H9 (cell line): Measurements from ENCODE around the gene MYMX. TPM values are rescaled to one million over a fixed set of nuclear protein-coding genes. Genes with fewer than 3 reads are reported as not detected.

Experiments used
- DNase-seq: peaks from one replicate; pipeline ENCODE4 v3.0.0-alpha.2; 2017
- H2AFZ ChIP-seq: one replicate; pipeline ENCODE4 v1.6.1; 2013; ENCODE audit warnings: mild to moderate bottlenecking, low read length, control low read depth, moderate library complexity
- H2AK5ac ChIP-seq: 2 replicates; pipeline ENCODE4 v1.6.1; 2013; ENCODE audit warnings: low read length, control low read depth, mixed read lengths; ENCODE audit not compliant: insufficient read length
- H2BK120ac ChIP-seq: one replicate; pipeline ENCODE4 v1.6.1; 2013; ENCODE audit warnings: low read depth, mild to moderate bottlenecking, low read length, control low read depth, inconsistent platforms; ENCODE audit not compliant: poor library complexity, severe bottlenecking
- H2BK12ac ChIP-seq: 2 replicates; pipeline ENCODE4 v1.6.1; 2013; ENCODE audit warnings: low read length, control low read depth, mixed read lengths, low read depth; ENCODE audit not compliant: insufficient read length
- H2BK15ac ChIP-seq: 2 replicates; pipeline ENCODE4 v1.6.1; 2013; ENCODE audit warnings: low read depth, low read length, control low read depth
- H2BK20ac ChIP-seq: one replicate; pipeline ENCODE4 v1.6.1; 2013; ENCODE audit warnings: low read depth, mild to moderate bottlenecking, low read length, control low read depth, inconsistent platforms; ENCODE audit not compliant: poor library complexity, severe bottlenecking
- H2BK5ac ChIP-seq: 2 replicates; pipeline ENCODE4 v1.6.1; 2013; ENCODE audit warnings: low read length, control low read depth, mixed read lengths; ENCODE audit not compliant: insufficient read length
- H3K14ac ChIP-seq: 2 replicates; pipeline ENCODE4 v1.6.1; 2013; ENCODE audit warnings: low read length, control low read depth; ENCODE audit not compliant: insufficient read depth
- H3K18ac ChIP-seq: 2 replicates; pipeline ENCODE4 v1.6.1; 2013; ENCODE audit warnings: low read depth, mild to moderate bottlenecking, mixed read lengths, low read length, control low read depth; ENCODE audit not compliant: insufficient read length
- H3K23ac ChIP-seq: 2 replicates; pipeline ENCODE4 v1.6.1; 2013; ENCODE audit warnings: low read length, control low read depth, mixed read lengths, low read depth; ENCODE audit not compliant: insufficient read length
- H3K23me2 ChIP-seq: 2 replicates; pipeline ENCODE4 v1.6.1; 2013; ENCODE audit warnings: low read depth, mild to moderate bottlenecking, mixed read lengths, low read length, control low read depth; ENCODE audit not compliant: insufficient read length, poor library complexity, severe bottlenecking
- H3K27ac ChIP-seq: 2 replicates; pipeline ENCODE4 v1.5.1; 2013; ENCODE audit warnings: low read length, control low read depth, mixed read lengths, low read depth; ENCODE audit not compliant: insufficient read length
- H3K27me3 ChIP-seq: 2 replicates; pipeline ENCODE4 v1.6.1; 2013; ENCODE audit warnings: low read length, control low read depth, inconsistent platforms; ENCODE audit not compliant: insufficient read depth
- H3K4ac ChIP-seq: 2 replicates; pipeline ENCODE4 v1.6.1; 2013; ENCODE audit warnings: low read depth, mild to moderate bottlenecking, control low read depth, inconsistent platforms, low read length, moderate library complexity
- H3K4me1 ChIP-seq: 2 replicates; pipeline ENCODE4 v1.6.1; 2013; ENCODE audit warnings: low read length, control low read depth, inconsistent platforms; ENCODE audit not compliant: insufficient read depth
- H3K4me2 ChIP-seq: 2 replicates; pipeline ENCODE4 v1.6.1; 2013; ENCODE audit warnings: low read length, control low read depth, mixed read lengths; ENCODE audit not compliant: insufficient read length, insufficient read depth
- H3K56ac ChIP-seq: 2 replicates; pipeline ENCODE4 v1.6.1; 2013; ENCODE audit warnings: low read depth, mild to moderate bottlenecking, mixed read lengths, low read length, control low read depth; ENCODE audit not compliant: insufficient read length
- H3K79me1 ChIP-seq: 2 replicates; pipeline ENCODE4 v1.6.1; 2013; ENCODE audit warnings: low read depth, mild to moderate bottlenecking, moderate library complexity, low read length, control low read depth, inconsistent platforms; ENCODE audit not compliant: insufficient read depth, poor library complexity, severe bottlenecking
- H3K79me2 ChIP-seq: 2 replicates; pipeline ENCODE4 v1.6.1; 2013; ENCODE audit warnings: low read length, control low read depth, inconsistent platforms; ENCODE audit not compliant: insufficient read depth
- H3K9ac ChIP-seq: 2 replicates; pipeline ENCODE4 v1.6.1; 2013; ENCODE audit warnings: low read length, control low read depth, mixed read lengths; ENCODE audit not compliant: insufficient read length; ENCODE audit errors: extremely low read depth
- H3K9me3 ChIP-seq: one replicate; pipeline ENCODE4 v1.6.1; 2013; ENCODE audit warnings: low read depth, low read length, inconsistent platforms; ENCODE audit not compliant: control insufficient read depth
- H3T11ph ChIP-seq: one replicate; pipeline ENCODE4 v1.6.1; 2013; ENCODE audit warnings: mild to moderate bottlenecking, low read length, control low read depth, inconsistent platforms
- H4K20me1 ChIP-seq: one replicate; pipeline ENCODE4 v1.6.1; 2013; ENCODE audit not compliant: control insufficient read depth, insufficient read length, insufficient read depth
- H4K5ac ChIP-seq: 2 replicates; pipeline ENCODE4 v1.6.1; 2013; ENCODE audit warnings: low read depth, mild to moderate bottlenecking, mixed read lengths, low read length, control low read depth; ENCODE audit not compliant: insufficient read length
- H4K8ac ChIP-seq: replicated peaks from 2 replicates; pipeline ENCODE4 v1.6.1; 2013; ENCODE audit warnings: low read length, control low read depth, mixed read lengths, low read depth; ENCODE audit not compliant: insufficient read length
- H4K91ac ChIP-seq: 2 replicates; pipeline ENCODE4 v1.6.1; 2013; ENCODE audit warnings: low read depth, mild to moderate bottlenecking, moderate library complexity, mixed read lengths, low read length, control low read depth; ENCODE audit not compliant: insufficient read length
- H3K27ac Mint-ChIP-seq, 3 experiments: 2 replicates in 2 of 3; 3 replicates in 1 of 3; pipeline ENCODE4 v1.8.0; 2020 to 2021; ENCODE audit warnings: mixed read lengths in 3 of 3, mild to moderate bottlenecking in 1 of 3, moderate library complexity in 1 of 3
- H3K27me3 Mint-ChIP-seq: 2 replicates; pipeline ENCODE4 v1.8.0; 2021; ENCODE audit warnings: low read depth, mild to moderate bottlenecking, moderate library complexity, mixed read lengths
- H3K36me3 Mint-ChIP-seq, 3 experiments: 2 replicates in 2 of 3; 3 replicates in 1 of 3; pipeline ENCODE4 v1.8.0; 2020 to 2021; ENCODE audit warnings: low read depth in 3 of 3, mixed read lengths in 3 of 3; ENCODE audit not compliant: insufficient read depth in 1 of 3
- H3K4me1 Mint-ChIP-seq, 2 experiments: 2 replicates each; pipeline ENCODE4 v1.8.0; 2020; ENCODE audit warnings: mixed read lengths in 2 of 2
- H3K4me3 Mint-ChIP-seq, 2 experiments: 2 replicates in 1 of 2; 3 replicates in 1 of 2; pipeline ENCODE4 v1.8.0; 2020 to 2021; ENCODE audit warnings: mild to moderate bottlenecking in 2 of 2, mixed read lengths in 2 of 2, moderate library complexity in 1 of 2
- H3K9me3 Mint-ChIP-seq, 2 experiments: 2 replicates in 1 of 2; 3 replicates in 1 of 2; pipeline ENCODE4 v1.8.0; 2020; ENCODE audit warnings: mild to moderate bottlenecking in 2 of 2, mixed read lengths in 2 of 2, moderate library complexity in 1 of 2
- CTCF ChIP-seq: fragments of 200-600 bp; sonication (generic); conservative IDR thresholded peaks from 3 replicates; pipeline ENCODE4 v1.8.0; 2021; ENCODE audit warnings: antibody characterized with exemption, mild to moderate bottlenecking
- WGBS: extraction: QIAGEN DNeasy Blood & Tissue Kit; methylation state at CpG from one replicate; pipeline ENCODE4 v1.1.7; 2013; ENCODE audit warnings: missing lambda C conversion rate, low lambda C conversion rate, mixed read lengths; ENCODE audit not compliant: insufficient read length; ENCODE audit errors: extremely low coverage; 5-methylcytosine and 5-hydroxymethylcytosine counted together
- total RNA-seq: library from RNA; stranded (reverse); gene quantifications from 2 replicates; pipeline ENCODE4 v1.2.1, GENCODE V29; 2021

Gene MYMX
- total RNA-seq, 1 experiment from 2014 or later: 1.1 TPM

- no peak for DNase-seq
- no peak for TF ChIP-seq CTCF
- no peak overlapping the region for H3K4ac ChIP-seq
Measured at GRCh38 chr6:44227148-44227793, 10.5 kb downstream of the MYMX start.

More at GRCh38 chr6:44227148-44227793, 10.5 kb downstream of the MYMX start:
- Histone ChIP-seq H4K20me1 (peaks cover 2% of the 10 kb centered on the region), H2BK20ac (no peak overlapping the region), H3K14ac (no peak overlapping the region; the same call in 1 of the 2 replicates), H3K23ac (no peak overlapping the region), H2BK12ac (no peak overlapping the region), H3K56ac (no peak overlapping the region), H3K27me3 (no peaks in the 10 kb centered on the region), H4K8ac (no peak overlapping the region), H3K27ac (no peak overlapping the region), H2BK120ac (no peak overlapping the region), H3T11ph (no peak overlapping the region), H3K4me1 (peaks cover 11% of the 10 kb centered on the region; the same call in 1 of the 2 replicates), H2AK5ac (no peak overlapping the region), H3K9ac (no peak overlapping the region), H4K5ac (no peak overlapping the region), H2BK5ac (no peak overlapping the region), H2BK15ac (no peak overlapping the region), H3K79me1 (peaks cover 17% of the 10 kb centered on the region), H3K4me2 (no peak overlapping the region), H3K18ac (no peak overlapping the region), H3K79me2 (peaks cover 17% of the 10 kb centered on the region; the same call in 1 of the 2 replicates), H3K9me3 (no peaks in the 10 kb centered on the region), H3K23me2 (peaks cover 14% of the 10 kb centered on the region), H2AFZ (no peak overlapping the region), H4K91ac (no peak overlapping the region)
- Mint-ChIP-seq H3K9me3 (no peaks in the 10 kb centered on the region; a peak in 1 of 5 replicates), H3K4me1 (peaks cover 35 to 45% of the 10 kb centered on the region in 2 experiments), H3K4me3 (no peak overlapping the region), H3K36me3 (peaks cover 40 to 49% (median 41%) of the 10 kb centered on the region in 3 experiments), H3K27me3 (peaks cover 1% of the 10 kb centered on the region; the same call in 1 of the 2 replicates), H3K27ac (peak overlapping the region in 2 of 3 experiments; percentile 46 to 51; a peak in 2 of 7 replicates)
- no CpG with 5 or more reads among the region's 7 CpGs for WGBS
